ENCODE measurements around the gene STKLD1.

DNA sequence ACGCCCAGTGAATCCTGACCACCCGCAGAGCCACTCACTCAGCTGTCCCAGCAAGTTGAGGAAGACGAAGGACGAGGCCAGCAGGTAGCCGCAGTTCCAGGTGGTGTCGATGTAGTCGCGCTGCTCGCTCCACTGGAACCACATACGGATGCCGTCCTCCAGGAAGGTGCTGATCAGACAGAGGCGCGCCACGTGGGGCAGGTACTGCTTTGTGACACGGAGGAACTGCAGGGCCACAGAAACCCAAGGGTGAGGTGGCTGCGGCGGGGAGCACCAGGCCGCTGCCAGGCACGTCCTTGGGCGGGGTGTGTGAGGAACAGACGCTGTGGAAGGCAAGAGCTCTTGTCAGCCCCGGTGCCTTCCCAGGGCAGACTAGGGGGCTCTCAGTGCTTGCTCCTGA, 8.9 kb upstream of the STKLD1 start:
- TF ChIP-seq, protein P1, sequence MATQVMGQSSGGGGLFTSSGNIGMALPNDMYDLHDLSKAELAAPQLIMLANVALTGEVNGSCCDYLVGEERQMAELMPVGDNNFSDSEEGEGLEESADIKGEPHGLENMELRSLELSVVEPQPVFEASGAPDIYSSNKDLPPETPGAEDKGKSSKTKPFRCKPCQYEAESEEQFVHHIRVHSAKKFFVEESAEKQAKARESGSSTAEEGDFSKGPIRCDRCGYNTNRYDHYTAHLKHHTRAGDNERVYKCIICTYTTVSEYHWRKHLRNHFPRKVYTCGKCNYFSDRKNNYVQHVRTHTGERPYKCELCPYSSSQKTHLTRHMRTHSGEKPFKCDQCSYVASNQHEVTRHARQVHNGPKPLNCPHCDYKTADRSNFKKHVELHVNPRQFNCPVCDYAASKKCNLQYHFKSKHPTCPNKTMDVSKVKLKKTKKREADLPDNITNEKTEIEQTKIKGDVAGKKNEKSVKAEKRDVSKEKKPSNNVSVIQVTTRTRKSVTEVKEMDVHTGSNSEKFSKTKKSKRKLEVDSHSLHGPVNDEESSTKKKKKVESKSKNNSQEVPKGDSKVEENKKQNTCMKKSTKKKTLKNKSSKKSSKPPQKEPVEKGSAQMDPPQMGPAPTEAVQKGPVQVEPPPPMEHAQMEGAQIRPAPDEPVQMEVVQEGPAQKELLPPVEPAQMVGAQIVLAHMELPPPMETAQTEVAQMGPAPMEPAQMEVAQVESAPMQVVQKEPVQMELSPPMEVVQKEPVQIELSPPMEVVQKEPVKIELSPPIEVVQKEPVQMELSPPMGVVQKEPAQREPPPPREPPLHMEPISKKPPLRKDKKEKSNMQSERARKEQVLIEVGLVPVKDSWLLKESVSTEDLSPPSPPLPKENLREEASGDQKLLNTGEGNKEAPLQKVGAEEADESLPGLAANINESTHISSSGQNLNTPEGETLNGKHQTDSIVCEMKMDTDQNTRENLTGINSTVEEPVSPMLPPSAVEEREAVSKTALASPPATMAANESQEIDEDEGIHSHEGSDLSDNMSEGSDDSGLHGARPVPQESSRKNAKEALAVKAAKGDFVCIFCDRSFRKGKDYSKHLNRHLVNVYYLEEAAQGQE (tag by site-specific recombination; IDR thresholded peaks at IDR 0.05), result no peak
- TF ChIP-seq, protein P2, sequence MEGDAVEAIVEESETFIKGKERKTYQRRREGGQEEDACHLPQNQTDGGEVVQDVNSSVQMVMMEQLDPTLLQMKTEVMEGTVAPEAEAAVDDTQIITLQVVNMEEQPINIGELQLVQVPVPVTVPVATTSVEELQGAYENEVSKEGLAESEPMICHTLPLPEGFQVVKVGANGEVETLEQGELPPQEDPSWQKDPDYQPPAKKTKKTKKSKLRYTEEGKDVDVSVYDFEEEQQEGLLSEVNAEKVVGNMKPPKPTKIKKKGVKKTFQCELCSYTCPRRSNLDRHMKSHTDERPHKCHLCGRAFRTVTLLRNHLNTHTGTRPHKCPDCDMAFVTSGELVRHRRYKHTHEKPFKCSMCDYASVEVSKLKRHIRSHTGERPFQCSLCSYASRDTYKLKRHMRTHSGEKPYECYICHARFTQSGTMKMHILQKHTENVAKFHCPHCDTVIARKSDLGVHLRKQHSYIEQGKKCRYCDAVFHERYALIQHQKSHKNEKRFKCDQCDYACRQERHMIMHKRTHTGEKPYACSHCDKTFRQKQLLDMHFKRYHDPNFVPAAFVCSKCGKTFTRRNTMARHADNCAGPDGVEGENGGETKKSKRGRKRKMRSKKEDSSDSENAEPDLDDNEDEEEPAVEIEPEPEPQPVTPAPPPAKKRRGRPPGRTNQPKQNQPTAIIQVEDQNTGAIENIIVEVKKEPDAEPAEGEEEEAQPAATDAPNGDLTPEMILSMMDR (tag by site-specific recombination; IDR thresholded peaks at IDR 0.05), result no peak
- TF ChIP-seq, protein P3, sequence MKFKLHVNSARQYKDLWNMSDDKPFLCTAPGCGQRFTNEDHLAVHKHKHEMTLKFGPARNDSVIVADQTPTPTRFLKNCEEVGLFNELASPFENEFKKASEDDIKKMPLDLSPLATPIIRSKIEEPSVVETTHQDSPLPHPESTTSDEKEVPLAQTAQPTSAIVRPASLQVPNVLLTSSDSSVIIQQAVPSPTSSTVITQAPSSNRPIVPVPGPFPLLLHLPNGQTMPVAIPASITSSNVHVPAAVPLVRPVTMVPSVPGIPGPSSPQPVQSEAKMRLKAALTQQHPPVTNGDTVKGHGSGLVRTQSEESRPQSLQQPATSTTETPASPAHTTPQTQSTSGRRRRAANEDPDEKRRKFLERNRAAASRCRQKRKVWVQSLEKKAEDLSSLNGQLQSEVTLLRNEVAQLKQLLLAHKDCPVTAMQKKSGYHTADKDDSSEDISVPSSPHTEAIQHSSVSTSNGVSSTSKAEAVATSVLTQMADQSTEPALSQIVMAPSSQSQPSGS (tag by site-specific recombination; IDR thresholded peaks at IDR 0.05; ENCODE audit: low read depth), result no peak
- no peak for TF ChIP-seq SCRT2 (tag by site-specific recombination; IDR thresholded peaks at IDR 0.05)
- TF ChIP-seq ZBTB8A (tag by site-specific recombination; IDR thresholded peaks at IDR 0.05), result no peak
- TF ChIP-seq ZNF114 (tag by site-specific recombination; IDR thresholded peaks at IDR 0.05), result no peak
- TF ChIP-seq GFI1B (tag by site-specific recombination; IDR thresholded peaks at IDR 0.05), result no peak
